ENCODE data around the gene DLX3. TPM values are rescaled to one million over a fixed set of nuclear protein-coding genes. Genes with fewer than 3 reads are reported as not detected.

DLX3 gene
- total and polyA plus RNA-seq, 2 of the 8 experiments (the other 6 are each of a cell fraction or from before 2014, with no cell fraction given) = 0.15 to 0.20 TPM

DNA sequence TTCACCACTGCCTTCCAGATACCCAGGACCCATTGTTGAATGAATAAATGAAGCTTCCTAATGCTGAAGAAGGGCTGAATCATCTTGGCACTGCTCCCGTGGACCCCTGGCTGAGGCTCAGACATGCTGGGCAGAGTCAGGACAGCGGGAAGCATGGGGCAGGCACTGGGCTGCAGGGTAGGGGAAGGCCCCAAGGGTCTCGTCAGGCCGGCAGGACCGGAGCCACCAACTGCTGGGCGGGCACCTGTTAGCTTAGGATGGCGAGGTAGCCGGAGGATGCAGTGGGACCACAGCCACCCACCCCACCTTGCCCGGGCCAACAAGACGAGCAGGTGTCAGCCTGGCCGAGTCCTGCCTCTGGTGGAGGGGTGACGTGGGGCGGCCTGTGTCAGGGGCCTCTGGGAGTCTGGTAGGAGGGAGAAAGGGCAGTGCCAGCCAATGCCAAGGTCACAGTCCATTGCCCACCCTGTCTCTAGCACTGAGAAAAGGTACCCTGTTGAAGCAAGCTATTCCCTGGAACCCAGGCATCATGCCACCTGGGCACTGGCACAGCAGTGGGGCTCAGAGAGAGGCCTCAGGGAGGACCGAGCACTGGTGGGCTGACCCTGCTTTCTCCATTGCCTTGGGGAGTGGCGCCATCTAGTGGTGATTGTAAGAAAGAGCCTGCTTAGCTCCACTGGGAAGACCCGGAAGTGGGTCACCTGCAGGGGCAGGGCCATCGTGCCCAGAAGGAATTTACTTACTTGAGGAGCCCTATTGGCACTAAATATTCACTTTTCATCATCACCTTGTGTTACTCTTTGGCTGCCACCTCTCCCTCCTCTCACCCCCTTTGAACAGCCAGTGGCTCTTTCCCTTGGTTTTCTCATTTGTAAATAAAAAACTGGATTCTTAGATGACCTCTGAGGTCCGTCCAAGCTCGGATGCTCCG, 3.0 kb upstream of the DLX3 start:
- H3K4me1 ChIP-seq (replicated peaks in 1 of 4; ENCODE audit: control insufficient read depth in 3 of 4, insufficient read depth in 4 of 4, low read length in 3 of 4) = peaks cover 3 to 29% (median 11%) of the 10 kb centered on the region in 4 experiments; a peak in 6 of 7 replicates
- peaks cover 2 to 11% of the 10 kb centered on the region in 2 experiments for H4K20me1 ChIP-seq (replicated peaks in 1 of 2; ENCODE audit: control insufficient read depth in 1 of 2, insufficient read depth in 2 of 2, low read length in 2 of 2)
- no peak overlapping the region for H3K27ac ChIP-seq (ENCODE audit: low read depth, low read length)
- H3K18ac ChIP-seq (ENCODE audit: extremely low read depth, low read length) = no peak overlapping the region
- WGBS, 2 experiments (ENCODE audit: extremely low coverage in 1 of 2, insufficient coverage in 1 of 2, insufficient read length in 1 of 2, insufficient replicate concordance in 2 of 2, low coverage in 1 of 2, low lambda C conversion rate in 2 of 2, missing lambda C conversion rate in 1 of 2) = 64% methylated on average over 12 of the region's 20 CpGs; no CpG with 5 or more reads in 1 of the 2 experiments
- H2BK5ac ChIP-seq (ENCODE audit: low read depth, low read length) = no peak overlapping the region
- peaks cover 0 to 5% of the 10 kb centered on the region in 2 experiments; a peak in 1 of 4 replicates for H3K9me3 ChIP-seq (ENCODE audit: insufficient read depth in 2 of 2, low read depth in 1 of 2, low read length in 1 of 2)
- no peak overlapping the region for H2BK15ac ChIP-seq (ENCODE audit: low read length)
- CTCF ChIA-PET (ENCODE audit: partially characterized antibody) = interaction anchor here (0.6 to 18.5 kb wide), 67 partner anchors 8 to 563 kb away, joined by 3 to 547 read pairs (median 5); partner anchors contain the start of genes PDK2, SLC35B1 and TAC4
- no peak overlapping the region for H2AK5ac ChIP-seq (ENCODE audit: low read depth, low read length)
- H3K36me3 ChIP-seq (ENCODE audit: control insufficient read depth in 2 of 4, insufficient read depth in 4 of 4, low read length in 3 of 4) = no peaks in the 10 kb centered on the region; a peak in 1 of 8 replicates
- no peak overlapping the region for H2BK120ac ChIP-seq (replicated peaks; ENCODE audit: low read depth, low read length)
- H3K23ac ChIP-seq (ENCODE audit: insufficient read length) = no peak overlapping the region
- no peaks in the 10 kb centered on the region for H3K79me1 ChIP-seq (ENCODE audit: low read depth, low read length)
- no peak overlapping the region for H4K8ac ChIP-seq (ENCODE audit: extremely low read depth, insufficient read depth, low read length)
- no peak overlapping the region for H3K4me3 ChIP-seq (ENCODE audit: extremely low read depth in 1 of 4, insufficient read depth in 2 of 4, low read depth in 3 of 4, low read length in 4 of 4)
- H3K79me2 ChIP-seq (ENCODE audit: control insufficient read depth in 1 of 2, insufficient read depth in 2 of 2, low read length in 2 of 2) = no peaks in the 10 kb centered on the region
- no peak overlapping the region for H3K4me2 ChIP-seq (ENCODE audit: insufficient read depth in 1 of 2, low read depth in 2 of 2, low read length in 2 of 2)
- H3K23me2 ChIP-seq (ENCODE audit: low read depth, low read length) = peaks cover 16% of the 10 kb centered on the region; the same call in 1 of the 2 replicates
- no peak overlapping the region for H3K9ac ChIP-seq (replicated peaks in 1 of 4; ENCODE audit: extremely low read depth in 1 of 4, low read depth in 3 of 4, low read length in 3 of 4)
- FAIRE-seq (peak; percentile 91), DNase-seq (ENCODE audit: low read depth in 1 of 2, low spot score in 2 of 2) (peak; percentile 58 to 91)
- POLR2A ChIA-PET (ENCODE audit: partially characterized antibody) = interaction anchor here (0.9 to 5.6 kb wide), 7 partner anchors 118 to 234 kb away, joined by 3 to 28 read pairs (median 7); partner anchors contain the start of genes FAM117A and KAT7
- H3K27me3 ChIP-seq (replicated peaks in 1 of 4; ENCODE audit: control insufficient read depth in 3 of 4, extremely low read depth in 1 of 4, insufficient read depth in 3 of 4, low read length in 3 of 4) = peaks cover 32 to 67% (median 52%) of the 10 kb centered on the region in 4 experiments
- H2BK12ac ChIP-seq (ENCODE audit: low read depth, low read length) = no peak overlapping the region
- H2BK20ac ChIP-seq (ENCODE audit: low read length) = no peak overlapping the region
- no peak overlapping the region for H3K14ac ChIP-seq (ENCODE audit: insufficient read length)
- peak overlapping the region; percentile 87 for H2AFZ ChIP-seq (ENCODE audit: low read length)
- no peak overlapping the region for H3K56ac ChIP-seq (replicated peaks; ENCODE audit: insufficient read length, low read depth, low read length)
- H3K4ac ChIP-seq (replicated peaks; ENCODE audit: insufficient read length, low read depth, low read length) = no peak overlapping the region
- H4K5ac ChIP-seq (ENCODE audit: insufficient read length, low read depth, low read length) = no peak overlapping the region
- H4K91ac ChIP-seq (replicated peaks; ENCODE audit: insufficient read length, low read length) = peak overlapping the region; percentile 5
- TF ChIP-seq RAD21 (IDR thresholded peaks at IDR 0.05 in 1 of 2, conservative IDR thresholded peaks at IDR 0.05 in 1 of 2; ENCODE audit: low read depth in 2 of 2, low read length in 2 of 2) (peak; percentile 99), SIN3A (conservative IDR thresholded peaks at IDR 0.05 in 1 of 2, IDR thresholded peaks at IDR 0.05 in 1 of 2; ENCODE audit: low read depth in 1 of 2, low read length in 2 of 2) (peak in 1 of 2 experiments; percentile 67; a peak in 1 of 4 replicates), YY1 (IDR thresholded peaks at IDR 0.05; ENCODE audit: low read depth, low read length) (no peak), TEAD4 (IDR thresholded peaks at IDR 0.05; ENCODE audit: low read depth, low read length) (no peak), SIX5 (IDR thresholded peaks at IDR 0.05; ENCODE audit: low read depth, low read length) (no peak), RXRA (IDR thresholded peaks at IDR 0.05; ENCODE audit: insufficient read depth, low read depth, low read length) (no peak), TAF7 (optimal IDR thresholded peaks at IDR 0.05; ENCODE audit: borderline replicate concordance, low read depth, low read length) (no peak)
- TF ChIP-seq, protein P1, sequence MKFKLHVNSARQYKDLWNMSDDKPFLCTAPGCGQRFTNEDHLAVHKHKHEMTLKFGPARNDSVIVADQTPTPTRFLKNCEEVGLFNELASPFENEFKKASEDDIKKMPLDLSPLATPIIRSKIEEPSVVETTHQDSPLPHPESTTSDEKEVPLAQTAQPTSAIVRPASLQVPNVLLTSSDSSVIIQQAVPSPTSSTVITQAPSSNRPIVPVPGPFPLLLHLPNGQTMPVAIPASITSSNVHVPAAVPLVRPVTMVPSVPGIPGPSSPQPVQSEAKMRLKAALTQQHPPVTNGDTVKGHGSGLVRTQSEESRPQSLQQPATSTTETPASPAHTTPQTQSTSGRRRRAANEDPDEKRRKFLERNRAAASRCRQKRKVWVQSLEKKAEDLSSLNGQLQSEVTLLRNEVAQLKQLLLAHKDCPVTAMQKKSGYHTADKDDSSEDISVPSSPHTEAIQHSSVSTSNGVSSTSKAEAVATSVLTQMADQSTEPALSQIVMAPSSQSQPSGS (IDR thresholded peaks at IDR 0.05; ENCODE audit: low read length) = no peak
